Activated naive CD8-positive, alpha-beta T cell treated with anti-CD3 and anti-CD28 coated beads, Interleukin-2, amount 10 ng/mL, durations not matched to agents 7 days and 5 days (primary cell): ENCODE results near the gene MYO1G. TPM values are rescaled to one million over a fixed set of nuclear protein-coding genes. Genes with fewer than 3 reads are reported as not detected.

Experiments used
- ATAC-seq: fragments of 150-1000 bp; cut with Tn5 transposase; one replicate; pipeline ENCODE4 v1.10.0; 2021; ENCODE audit warnings: low read depth, moderate library complexity
- POLR2A ChIA-PET: fragments of 350-600 bp; sonication (Branson Sonifier 250); formaldehyde crosslinking; loops from one replicate; lab custom pipeline; 2021; ENCODE audit warnings: antibody characterized with exemption; lab: Charles Lee
- DNase-seq: peaks from one replicate; pipeline ENCODE4 v3.0.0; 2021
- H3K27ac Mint-ChIP-seq: one replicate; pipeline ENCODE4 v1.8.0; 2022; ENCODE audit warnings: mild to moderate bottlenecking, mixed read lengths
- H3K27me3 Mint-ChIP-seq: one replicate; pipeline ENCODE4 v1.8.0; 2022; ENCODE audit warnings: mild to moderate bottlenecking, moderate library complexity, mixed read lengths
- H3K36me3 Mint-ChIP-seq: one replicate; pipeline ENCODE4 v1.8.0; 2021; ENCODE audit warnings: mild to moderate bottlenecking, mixed read lengths
- H3K4me1 Mint-ChIP-seq: one replicate; pipeline ENCODE4 v1.8.0; 2021; ENCODE audit warnings: mixed read lengths
- H3K4me3 Mint-ChIP-seq: one replicate; pipeline ENCODE4 v1.8.0; 2022; ENCODE audit warnings: mild to moderate bottlenecking, moderate library complexity, mixed read lengths
- H3K9me3 Mint-ChIP-seq: one replicate; pipeline ENCODE4 v1.8.0; 2021; ENCODE audit warnings: mixed read lengths
- total RNA-seq, 2 experiments: library from RNA; stranded (reverse); gene quantifications; one replicate each; pipeline ENCODE4 v1.2.3, GENCODE V29; 2021

The MYO1G gene
- total RNA-seq, 2 experiments from 2014 or later = 382 to 403 TPM

DNA sequence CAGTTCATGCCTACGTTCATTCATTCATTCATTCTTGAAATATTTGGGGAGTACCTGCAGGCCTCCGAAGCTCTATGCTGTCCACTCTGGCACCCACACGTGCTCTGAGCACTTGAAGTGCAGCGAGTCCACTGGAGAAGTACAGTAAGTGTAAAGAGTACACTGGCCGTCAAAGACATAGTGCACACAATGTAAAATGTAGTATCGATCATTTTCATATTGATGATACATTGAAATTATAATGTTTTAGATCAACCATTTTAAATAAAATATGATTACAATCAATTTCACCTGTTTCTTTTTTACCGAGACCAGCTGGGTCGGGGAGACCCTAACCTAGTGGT, 56.5 kb downstream of the MYO1G start:
- Mint-ChIP-seq H3K4me3 (no peak overlapping the region), H3K4me1 (peaks cover 24% of the 10 kb centered on the region), H3K27ac (peak overlapping the region; percentile 72), H3K9me3 (no peaks in the 10 kb centered on the region), H3K27me3 (peaks cover 10% of the 10 kb centered on the region), H3K36me3 (no peaks in the 10 kb centered on the region)
- no peak for DNase-seq
- no peak for ATAC-seq
- POLR2A ChIA-PET = interaction anchor here (1.4 to 4.2 kb wide), 3 partner anchors 36 to 76 kb away, joined by 3 to 54 read pairs (median 12); partner anchors contain the start of gene PURB

DNA sequence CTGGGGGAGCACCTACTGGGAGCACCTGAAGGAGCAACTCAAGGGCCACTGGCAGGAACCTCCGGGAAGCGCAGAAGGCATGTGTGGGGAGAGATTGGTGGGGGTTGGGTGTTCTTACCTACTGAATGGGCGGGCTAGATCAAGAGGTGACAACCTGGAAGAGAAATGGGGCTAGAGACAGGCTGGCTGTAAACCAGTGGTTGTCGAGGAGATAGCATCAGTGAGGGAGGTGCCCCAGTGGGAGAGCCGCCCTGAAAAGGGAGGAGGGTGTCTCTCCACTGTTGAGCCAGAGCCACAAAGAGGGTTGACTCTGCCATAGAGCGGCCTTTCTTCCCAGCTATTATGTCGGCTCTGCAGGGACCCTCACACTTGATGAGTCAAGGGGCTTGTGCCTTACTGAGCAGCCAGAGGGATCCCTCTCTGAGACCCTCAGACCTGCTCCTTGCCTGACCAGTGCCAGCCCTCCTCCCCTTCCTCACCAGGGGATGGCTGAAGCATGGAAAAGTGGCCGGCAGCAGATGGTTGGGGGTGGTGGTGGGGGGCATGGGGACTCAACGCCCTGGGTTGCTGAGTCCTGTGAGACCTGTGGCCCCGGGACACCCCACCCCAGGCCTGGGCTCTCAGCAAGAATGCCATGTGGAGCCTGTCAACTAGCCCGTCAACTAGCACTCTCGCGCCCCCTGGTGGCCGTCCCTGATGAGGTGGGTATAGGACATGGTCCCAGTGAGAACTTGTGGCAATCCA, 57.0 kb downstream of the MYO1G start:
- no peaks in the 10 kb centered on the region for H3K36me3 Mint-ChIP-seq
- H3K4me3 Mint-ChIP-seq = no peak overlapping the region
- H3K4me1 Mint-ChIP-seq = peaks cover 24% of the 10 kb centered on the region
- DNase-seq = peak; percentile 97
- no peaks in the 10 kb centered on the region for H3K9me3 Mint-ChIP-seq
- peak overlapping the region; percentile 72 for H3K27ac Mint-ChIP-seq
- H3K27me3 Mint-ChIP-seq = peaks cover 8% of the 10 kb centered on the region
- peak; percentile 99 for ATAC-seq
- POLR2A ChIA-PET = interaction anchor here (1.4 to 4.2 kb wide), 4 partner anchors 35 to 340 kb away, joined by 3 to 54 read pairs (median 8); partner anchors contain the start of genes PURB and TMED4

DNA sequence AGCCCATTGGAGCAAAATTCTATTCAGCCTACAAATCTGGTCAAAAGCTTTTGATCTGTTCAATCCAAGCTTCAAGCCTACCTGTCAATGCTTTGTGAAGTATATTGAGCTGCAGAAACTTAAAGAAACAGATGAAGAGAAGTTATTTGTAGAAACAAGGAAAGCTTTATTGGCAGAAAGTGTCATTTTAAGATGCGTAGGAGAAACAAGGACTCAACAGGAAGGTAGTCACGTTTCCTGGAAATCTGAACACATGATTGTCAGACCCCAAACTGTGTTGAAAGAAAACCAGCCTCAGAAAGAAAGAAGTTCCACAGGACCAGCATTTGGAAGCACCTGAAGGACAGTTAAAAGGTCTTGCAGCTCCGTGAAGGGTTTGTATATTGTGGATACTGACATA, 58.7 kb downstream of the MYO1G start:
- POLR2A ChIA-PET = interaction anchor here (0.6 to 4.2 kb wide), 8 partner anchors 34 to 314 kb away, joined by 3 to 54 read pairs (median 6); partner anchors contain the start of genes H2AZ2, MYO1G, OGDH and PURB
- Mint-ChIP-seq H3K36me3 (no peaks in the 10 kb centered on the region), H3K27ac (peak overlapping the region; percentile 9), H3K9me3 (no peaks in the 10 kb centered on the region), H3K4me3 (peak overlapping the region; percentile 7), H3K4me1 (peaks cover 27% of the 10 kb centered on the region), H3K27me3 (no peaks in the 10 kb centered on the region)
- DNase-seq (no peak), ATAC-seq (no peak)

DNA sequence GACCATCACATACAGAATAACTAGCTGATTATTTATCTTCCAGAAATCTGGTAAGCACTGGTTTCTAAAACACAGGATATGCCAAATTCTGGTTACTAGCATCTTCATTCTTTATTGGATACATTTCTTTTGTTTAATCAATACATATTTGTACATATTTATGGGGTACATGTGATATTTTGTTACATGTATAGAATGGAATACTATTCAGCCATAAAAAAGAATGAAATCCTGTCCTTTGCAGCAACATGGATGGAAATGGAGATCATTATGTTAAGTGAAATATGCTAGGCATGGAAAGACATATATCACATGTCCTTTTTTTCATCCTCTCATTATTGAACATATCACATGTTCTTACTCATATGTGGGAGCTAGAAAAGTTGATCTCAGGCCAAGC, 60.8 kb downstream of the MYO1G start:
- POLR2A ChIA-PET = interaction anchor here (1.3 to 4.2 kb wide), 3 partner anchors 31 to 70 kb away, joined by 6 to 54 read pairs (median 8); partner anchors contain the start of genes H2AZ2 and PURB
- no peak overlapping the region for H3K27ac Mint-ChIP-seq
- no peaks in the 10 kb centered on the region for H3K36me3 Mint-ChIP-seq
- H3K4me1 Mint-ChIP-seq = peaks cover 38% of the 10 kb centered on the region
- H3K27me3 Mint-ChIP-seq = no peaks in the 10 kb centered on the region
- ATAC-seq = no peak
- H3K9me3 Mint-ChIP-seq = no peaks in the 10 kb centered on the region
- H3K4me3 Mint-ChIP-seq = no peak overlapping the region
- DNase-seq = no peak

DNA sequence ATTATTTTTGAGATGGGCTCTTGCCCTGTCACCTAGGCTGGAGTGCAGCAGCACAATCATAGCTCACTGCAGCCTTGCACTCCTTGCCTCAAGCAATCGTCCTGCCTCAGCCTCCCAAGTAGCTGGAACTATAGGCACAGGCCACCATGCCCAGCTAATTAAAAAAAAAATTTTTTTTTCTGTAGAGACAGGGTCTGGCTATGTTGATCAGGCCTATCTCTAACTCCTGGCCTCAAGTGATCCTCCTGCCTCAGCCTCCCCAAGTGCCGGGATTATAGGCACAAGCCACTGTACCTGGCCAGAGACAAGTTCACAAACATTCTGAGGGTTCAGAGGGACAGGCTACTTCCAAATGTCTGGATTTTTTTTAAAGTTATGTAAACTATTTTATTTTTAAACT, 61.4 kb downstream of the MYO1G start:
- no peaks in the 10 kb centered on the region for H3K27me3 Mint-ChIP-seq
- peaks cover 40% of the 10 kb centered on the region for H3K4me1 Mint-ChIP-seq
- POLR2A ChIA-PET = interaction anchor here (0.8 to 1.4 kb wide), 4 partner anchors 12 to 70 kb away, joined by 4 to 8 read pairs (median 5); partner anchors contain the start of genes H2AZ2 and PURB
- no peak for DNase-seq
- H3K27ac Mint-ChIP-seq = no peak overlapping the region
- H3K36me3 Mint-ChIP-seq = no peaks in the 10 kb centered on the region
- no peak overlapping the region for H3K4me3 Mint-ChIP-seq
- no peak for ATAC-seq
- no peaks in the 10 kb centered on the region for H3K9me3 Mint-ChIP-seq

DNA sequence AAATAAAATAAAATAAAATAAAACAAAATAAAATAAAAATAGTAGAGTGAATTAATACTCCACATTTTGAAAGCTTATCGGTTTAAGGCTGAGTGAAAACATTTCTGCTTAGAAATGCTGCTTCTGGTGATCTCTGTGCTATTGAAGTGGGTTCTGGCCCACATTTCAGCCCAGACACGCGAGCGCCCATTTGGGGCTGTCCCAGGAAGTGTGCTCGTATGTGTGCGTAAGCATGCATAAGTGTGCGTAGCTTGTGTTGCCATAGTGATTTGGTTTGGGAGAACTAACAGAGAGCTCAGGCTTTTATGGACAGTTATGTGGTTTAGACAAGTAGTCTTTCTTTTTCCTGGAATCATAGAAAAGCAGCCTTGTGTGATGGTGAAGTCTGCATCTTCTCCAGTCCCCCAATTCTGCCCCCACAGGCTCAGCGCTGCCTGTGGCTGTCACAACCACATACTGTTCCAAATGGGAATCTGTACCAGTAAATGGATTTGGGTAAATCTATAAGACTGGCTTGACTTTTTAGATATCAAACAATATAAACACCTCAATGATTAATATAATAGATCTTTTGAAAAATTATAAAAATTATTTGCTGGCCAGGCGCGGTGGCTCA, 63.7 kb downstream of the MYO1G start:
- peaks cover 29% of the 10 kb centered on the region for H3K4me1 Mint-ChIP-seq
- H3K27me3 Mint-ChIP-seq = no peaks in the 10 kb centered on the region
- peak overlapping the region; percentile 75 for H3K4me3 Mint-ChIP-seq
- H3K36me3 Mint-ChIP-seq = no peaks in the 10 kb centered on the region
- DNase-seq (peak; percentile 79), ATAC-seq (peak; percentile 97)
- H3K27ac Mint-ChIP-seq = peak overlapping the region; percentile 90
- POLR2A ChIA-PET = interaction anchor here (0.5 to 3.3 kb wide), 11 partner anchors 24 to 308 kb away, joined by 3 to 53 read pairs (median 6); partner anchors contain the start of genes H2AZ2, OGDH and PURB
- no peaks in the 10 kb centered on the region for H3K9me3 Mint-ChIP-seq

DNA sequence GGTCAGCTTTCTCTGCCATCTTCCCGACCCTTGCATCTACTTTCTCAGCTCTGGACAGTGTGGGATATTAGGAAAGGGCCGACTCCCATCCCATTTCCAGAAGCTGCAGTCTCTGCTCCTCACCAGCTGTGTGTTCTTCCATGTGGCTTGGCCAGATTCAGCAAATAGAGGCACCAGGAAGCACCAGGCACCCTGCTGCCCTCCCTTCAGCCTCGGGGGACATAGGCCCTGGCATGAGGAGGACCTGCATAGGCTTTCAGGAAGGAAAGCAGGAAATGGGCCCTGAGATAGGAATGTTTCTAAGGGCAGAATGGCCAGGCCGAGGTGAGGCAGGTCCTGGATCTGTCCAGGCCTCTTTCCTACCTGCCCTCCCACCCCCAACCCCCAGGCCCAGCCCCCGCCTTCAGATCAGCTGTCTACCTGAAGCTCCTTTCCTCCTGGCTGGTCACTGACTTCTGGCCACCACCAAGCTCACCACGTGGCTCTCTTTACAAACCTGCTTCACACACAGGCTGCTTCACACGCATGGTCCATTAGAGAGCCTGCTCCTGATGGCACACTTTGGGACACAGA, 66.0 kb downstream of the MYO1G start:
- ATAC-seq (no peak), DNase-seq (no peak)
- Mint-ChIP-seq H3K4me3 (no peak overlapping the region), H3K27ac (peak overlapping the region; percentile 51), H3K4me1 (peaks cover 16% of the 10 kb centered on the region), H3K27me3 (no peaks in the 10 kb centered on the region), H3K36me3 (peaks cover 2% of the 10 kb centered on the region), H3K9me3 (no peaks in the 10 kb centered on the region)
- POLR2A ChIA-PET = interaction anchor here (0.5 to 3.3 kb wide), 6 partner anchors 8 to 332 kb away, joined by 3 to 21 read pairs (median 6); partner anchors contain the start of genes H2AZ2 and PURB

Other genes starting within 250 kb of the MYO1G start
- 100 to 1,000 TPM; 120 to 124 TPM for gene ZMIZ2, start 230.2 kb downstream of the MYO1G start, total RNA-seq
- gene PPIA, start 182.3 kb downstream of the MYO1G start, total RNA-seq = 1,000 to 10,000 TPM; 1,658 to 1,692 TPM
- gene H2AZ2, start 130.9 kb downstream of the MYO1G start, total RNA-seq = 100 to 1,000 TPM; 359 to 368 TPM
- gene PURB, start 93.5 kb downstream of the MYO1G start, total RNA-seq = 10 to 100 TPM; 34.8 to 35.6 TPM
- gene CCM2, start 21.2 kb upstream of the MYO1G start, total RNA-seq = 100 to 1,000 TPM; 126 to 132 TPM
- gene NACAD, start 110.0 kb upstream of the MYO1G start, total RNA-seq = under 1 TPM; 0.08 to 0.11 TPM
- 100 to 1,000 TPM; 123 to 127 TPM for gene TBRG4, start 132.7 kb upstream of the MYO1G start, total RNA-seq
- not detected for gene RAMP3, start 178.8 kb upstream of the MYO1G start, total RNA-seq